ENCODE measurements around the gene CHL1. TPM values are rescaled to one million over a fixed set of nuclear protein-coding genes. Genes with fewer than 3 reads are reported as not detected.

The CHL1 gene
- total RNA-seq, 1 experiment from 2014 or later, result not detected

DNA sequence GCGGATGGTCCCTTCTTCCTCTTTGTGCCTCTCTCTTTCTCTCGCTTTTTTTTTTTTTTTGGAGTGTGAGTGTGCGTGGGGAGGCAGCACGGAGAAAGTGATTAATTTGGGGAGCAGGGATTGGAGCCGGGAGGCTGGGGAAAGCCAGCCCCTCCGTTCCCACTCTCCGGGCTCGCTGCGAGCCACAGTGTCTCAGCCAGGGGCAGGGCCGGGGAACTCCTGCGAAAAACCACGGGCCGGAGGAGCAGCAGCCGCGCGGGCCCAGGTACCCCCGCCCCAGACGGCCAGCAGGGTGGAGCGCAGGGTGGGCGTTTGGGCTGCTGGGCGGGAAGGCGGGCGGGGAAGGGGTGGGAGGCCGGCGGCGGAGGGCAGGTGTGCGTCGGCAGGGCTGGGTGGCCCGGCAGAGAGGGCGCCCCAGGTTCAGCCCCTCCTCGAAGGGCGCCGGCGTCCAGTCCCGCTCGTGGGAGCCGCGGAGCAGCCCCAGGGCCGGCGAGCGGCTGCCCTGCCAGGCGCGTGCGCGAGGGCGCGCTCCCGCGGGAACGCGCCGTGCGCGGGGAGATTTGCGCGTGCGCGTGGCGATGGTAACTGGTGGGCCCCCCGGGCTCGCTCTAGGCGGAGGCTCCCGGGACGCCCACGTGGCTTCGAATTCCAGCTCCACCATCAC is 1.4 kb downstream of the CHL1 start:
- Histone ChIP-seq H3K9me3 (replicated peaks) (no peaks in the 10 kb centered on the region), H3K4me3 (no peak overlapping the region), H3K36me3 (no peaks in the 10 kb centered on the region), H3K27me3 (no peaks in the 10 kb centered on the region), H3K27ac (no peak overlapping the region), H3K4me1 (no peaks in the 10 kb centered on the region)
- no peak for DNase-seq

DNA sequence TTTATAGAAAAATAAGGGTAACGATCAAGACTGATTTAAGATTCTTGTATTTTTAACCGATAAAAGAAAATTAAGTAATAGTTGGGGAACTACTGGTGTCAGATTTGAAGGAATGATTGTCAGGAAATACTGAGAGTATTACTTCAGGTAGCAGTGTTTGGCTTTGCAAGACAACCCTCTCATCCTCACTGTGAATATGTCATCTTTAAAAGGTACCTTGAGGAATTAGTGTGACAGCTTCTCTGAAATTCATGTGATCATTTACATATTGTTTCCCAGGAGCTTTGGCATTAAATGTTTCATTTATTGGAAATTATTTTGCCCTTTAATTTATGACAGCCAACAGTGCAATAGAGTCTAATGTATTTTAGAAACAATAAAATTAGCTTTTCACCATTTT is 3.3 kb downstream of the CHL1 start:
- no peak overlapping the region for H3K4me3 ChIP-seq
- H3K27me3 ChIP-seq, result no peaks in the 10 kb centered on the region

DNA sequence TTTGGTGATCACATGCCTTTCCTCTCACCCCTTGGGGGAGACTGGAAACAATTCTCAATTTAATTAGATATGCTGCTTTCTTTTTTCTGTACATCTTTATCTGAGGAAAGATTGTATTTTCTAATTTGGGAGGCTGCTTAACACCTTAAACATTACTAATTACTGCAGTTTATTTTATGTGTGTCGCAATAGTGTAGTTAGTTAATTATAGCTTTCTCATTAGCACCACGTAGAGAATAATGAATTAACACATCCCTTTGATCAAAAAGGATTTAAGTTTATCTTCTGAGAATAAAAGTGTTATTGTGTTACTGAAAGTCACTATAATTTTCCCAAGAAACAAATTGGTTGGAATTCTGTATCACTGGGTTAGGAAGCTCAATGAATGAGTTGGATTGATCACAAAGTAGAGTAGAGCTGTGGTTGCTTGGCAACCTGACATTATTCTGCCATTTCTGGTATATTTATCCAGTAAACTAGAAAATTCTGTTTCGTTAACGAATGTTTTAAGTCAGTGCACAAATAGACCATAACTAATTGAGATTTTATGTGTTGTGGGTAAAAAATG is 4.3 kb downstream of the CHL1 start:
- DNase-seq, result no peak
- Histone ChIP-seq H3K4me1 (no peaks in the 10 kb centered on the region), H3K36me3 (no peaks in the 10 kb centered on the region), H3K27me3 (no peaks in the 10 kb centered on the region), H3K27ac (no peak overlapping the region), H3K9me3 (replicated peaks) (no peaks in the 10 kb centered on the region), H3K4me3 (no peak overlapping the region)

More for the DNA sequence above, 3.3 kb downstream of the CHL1 start:
- DNase-seq, result no peak
- Histone ChIP-seq H3K9me3 (replicated peaks) (no peaks in the 10 kb centered on the region), H3K27ac (no peak overlapping the region), H3K4me1 (no peaks in the 10 kb centered on the region), H3K36me3 (no peaks in the 10 kb centered on the region)

DNA sequence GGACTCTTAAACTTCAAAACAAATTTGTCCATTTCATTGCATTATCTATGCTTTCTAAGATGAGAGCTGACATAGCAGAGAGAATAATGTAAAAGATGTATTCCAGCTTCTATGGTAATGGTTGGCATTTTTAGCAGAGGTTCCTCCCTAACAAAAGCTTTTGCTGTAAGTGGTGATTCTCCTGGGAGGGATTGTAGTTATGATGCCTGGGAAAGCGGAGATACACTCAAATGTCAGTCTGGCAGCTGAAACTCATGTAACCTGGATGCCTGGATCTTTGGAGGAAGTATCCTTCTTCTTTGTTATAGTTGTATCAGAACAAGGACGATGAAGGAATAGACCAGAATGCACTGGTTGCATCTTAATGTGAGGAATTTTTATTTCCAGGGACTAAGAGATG is 7.5 kb downstream of the CHL1 start:
- no peaks in the 10 kb centered on the region for H3K4me1 ChIP-seq
- H3K27me3 ChIP-seq, result no peaks in the 10 kb centered on the region
- H3K4me3 ChIP-seq, result no peak overlapping the region
- no peak for DNase-seq
- H3K27ac ChIP-seq, result no peak overlapping the region
- no peaks in the 10 kb centered on the region for H3K36me3 ChIP-seq
- no peaks in the 10 kb centered on the region for H3K9me3 ChIP-seq (replicated peaks)

- no peaks in the 10 kb centered on the region for H3K27me3 ChIP-seq
- H3K36me3 ChIP-seq, result no peaks in the 10 kb centered on the region
- no peak overlapping the region for H3K4me3 ChIP-seq
- H3K4me1 ChIP-seq, result no peaks in the 10 kb centered on the region
- H3K9me3 ChIP-seq (replicated peaks), result no peaks in the 10 kb centered on the region
- no peak overlapping the region for H3K27ac ChIP-seq
- DNase-seq, result no peak
Observed at GRCh38 chr3:207973-208372, 11.4 kb downstream of the CHL1 start.

DNA sequence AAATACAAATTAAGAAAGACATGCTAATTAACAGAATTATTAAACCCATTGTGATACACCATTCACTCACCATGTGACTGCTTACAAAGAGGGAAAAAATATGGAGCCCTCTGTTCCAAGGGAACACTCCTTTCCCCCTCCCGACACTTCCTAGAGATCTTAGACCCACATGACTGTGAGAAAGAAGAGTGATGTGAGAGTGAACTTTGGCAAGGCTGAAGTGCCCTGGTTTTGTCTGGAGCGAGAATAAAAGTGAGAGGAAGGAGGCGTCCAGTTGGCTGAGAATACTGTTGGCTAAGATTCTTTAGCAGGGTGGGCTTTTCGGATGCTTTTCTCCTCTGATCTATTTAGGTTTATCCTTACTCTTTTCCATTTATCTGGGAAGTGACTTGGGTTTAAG is 14.1 kb downstream of the CHL1 start:
- Histone ChIP-seq H3K27ac (no peak overlapping the region), H3K27me3 (no peaks in the 10 kb centered on the region), H3K4me3 (no peak overlapping the region), H3K4me1 (no peaks in the 10 kb centered on the region), H3K9me3 (replicated peaks) (no peaks in the 10 kb centered on the region), H3K36me3 (no peaks in the 10 kb centered on the region)
- no peak for DNase-seq

DNA sequence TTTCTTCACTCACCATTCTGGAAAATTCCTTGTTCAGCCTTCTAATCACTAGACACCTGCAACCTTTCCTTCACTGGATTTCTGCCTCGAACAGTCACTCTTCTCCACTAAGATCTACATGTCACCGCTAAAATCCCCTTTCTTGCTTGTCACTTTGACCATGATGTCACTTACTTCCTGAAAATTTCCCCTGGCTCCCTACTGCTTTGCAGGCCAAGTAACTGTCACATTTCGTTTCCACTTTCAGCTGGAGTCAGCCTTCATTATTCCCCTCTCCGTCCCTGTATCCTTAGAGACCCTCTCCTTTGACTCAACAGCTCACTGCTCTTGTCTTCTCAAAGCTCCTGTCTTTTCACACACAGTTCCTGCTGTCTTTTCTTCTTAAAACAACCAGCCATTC is 15.9 kb downstream of the CHL1 start:
- Histone ChIP-seq H3K27ac (no peak overlapping the region), H3K4me3 (no peak overlapping the region), H3K36me3 (no peaks in the 10 kb centered on the region), H3K9me3 (replicated peaks) (no peaks in the 10 kb centered on the region), H3K27me3 (no peaks in the 10 kb centered on the region), H3K4me1 (no peaks in the 10 kb centered on the region)
- no peak for DNase-seq

GRCh38 chr3:217099-217813 is 20.7 kb downstream of the CHL1 start:
- Histone ChIP-seq H3K4me1 (no peaks in the 10 kb centered on the region), H3K9me3 (replicated peaks) (no peaks in the 10 kb centered on the region)
- DNase-seq, result no peak

GRCh38 chr3:217948-218347 is 21.4 kb downstream of the CHL1 start:
- Histone ChIP-seq H3K4me1 (no peaks in the 10 kb centered on the region), H3K27me3 (no peaks in the 10 kb centered on the region)
- DNase-seq, result no peak

More at GRCh38 chr3:217099-217813, 20.7 kb downstream of the CHL1 start:
- H3K27me3 ChIP-seq, result no peaks in the 10 kb centered on the region
- H3K4me3 ChIP-seq, result no peak overlapping the region
- no peaks in the 10 kb centered on the region for H3K36me3 ChIP-seq
- no peak overlapping the region for H3K27ac ChIP-seq

DNA sequence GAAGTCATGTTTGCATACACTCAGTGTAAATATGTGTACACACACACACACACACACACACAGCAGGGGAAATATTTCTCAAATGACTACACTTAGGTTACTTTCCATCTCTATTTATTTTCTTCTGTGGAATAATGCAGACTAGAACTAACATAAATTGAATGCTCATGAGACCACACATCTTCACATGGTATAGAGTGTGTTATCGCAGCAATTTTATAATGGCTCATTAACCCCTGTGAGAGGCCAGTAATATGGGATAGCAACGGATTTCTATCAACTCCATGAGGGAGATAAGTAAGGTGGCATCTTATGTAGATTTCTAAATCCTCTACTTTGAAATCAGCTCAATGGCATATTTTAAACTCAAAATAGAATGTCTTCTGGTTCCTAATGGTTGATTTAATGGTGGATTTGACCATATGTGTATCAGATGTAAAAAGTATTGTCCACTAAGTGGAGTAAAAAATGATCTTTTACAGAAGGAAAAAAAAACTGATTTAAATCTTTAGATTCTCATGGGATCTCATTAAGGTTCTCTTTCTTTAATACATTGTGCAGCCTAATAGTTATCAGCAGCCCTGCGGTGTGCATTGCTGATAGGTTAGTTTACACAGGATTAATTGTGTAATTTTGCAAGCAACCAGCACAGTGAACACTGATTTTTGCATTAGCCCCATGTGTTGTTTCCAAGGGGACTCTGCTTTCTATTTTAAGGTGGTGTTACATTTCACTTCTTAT is 32.0 kb downstream of the CHL1 start:
- H3K27ac ChIP-seq, result no peak overlapping the region
- H3K4me1 ChIP-seq, result no peaks in the 10 kb centered on the region
- DNase-seq, result no peak
- H3K27me3 ChIP-seq, result no peaks in the 10 kb centered on the region
- no peak overlapping the region for H3K4me3 ChIP-seq
- H3K36me3 ChIP-seq, result no peaks in the 10 kb centered on the region
- no peaks in the 10 kb centered on the region for H3K9me3 ChIP-seq (replicated peaks)

More at GRCh38 chr3:217948-218347, 21.4 kb downstream of the CHL1 start:
- no peaks in the 10 kb centered on the region for H3K9me3 ChIP-seq (replicated peaks)
- H3K36me3 ChIP-seq, result no peaks in the 10 kb centered on the region
- no peak overlapping the region for H3K4me3 ChIP-seq
- no peak overlapping the region for H3K27ac ChIP-seq

GRCh38 chr3:229183-229661 is 32.7 kb downstream of the CHL1 start:
- no peak for DNase-seq
- H3K9me3 ChIP-seq (replicated peaks), result no peaks in the 10 kb centered on the region

DNA sequence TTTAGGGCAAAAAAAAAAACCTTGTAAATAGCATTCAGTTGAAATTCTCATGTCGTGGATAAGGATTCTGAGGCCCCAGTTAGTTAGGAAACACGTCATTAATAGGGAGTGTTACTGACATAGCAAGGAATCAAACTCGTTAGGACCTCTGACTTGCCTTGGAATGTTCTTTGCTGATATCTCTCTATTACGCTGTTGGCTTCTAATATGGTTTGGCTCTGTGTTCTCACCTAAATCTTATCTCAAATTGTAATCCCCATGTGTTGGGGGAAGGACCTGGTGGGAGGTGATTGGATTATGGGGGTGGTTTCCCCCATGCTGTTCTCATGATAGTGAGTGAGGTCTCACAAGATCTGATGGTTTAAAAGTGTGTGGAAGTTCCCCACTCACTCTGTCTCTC is 40.3 kb downstream of the CHL1 start:
- Histone ChIP-seq H3K4me3 (no peak overlapping the region), H3K27ac (no peak overlapping the region), H3K36me3 (no peaks in the 10 kb centered on the region), H3K4me1 (no peaks in the 10 kb centered on the region), H3K9me3 (replicated peaks) (no peaks in the 10 kb centered on the region), H3K27me3 (no peaks in the 10 kb centered on the region)
- no peak for DNase-seq

More at GRCh38 chr3:229183-229661, 32.7 kb downstream of the CHL1 start:
- H3K4me1 ChIP-seq, result no peaks in the 10 kb centered on the region
- H3K36me3 ChIP-seq, result no peaks in the 10 kb centered on the region
- no peak overlapping the region for H3K4me3 ChIP-seq
- H3K27me3 ChIP-seq, result no peaks in the 10 kb centered on the region
- no peak overlapping the region for H3K27ac ChIP-seq

GRCh38 chr3:242602-243355 is 46.2 kb downstream of the CHL1 start:
- no peak overlapping the region for H3K27ac ChIP-seq

DNA sequence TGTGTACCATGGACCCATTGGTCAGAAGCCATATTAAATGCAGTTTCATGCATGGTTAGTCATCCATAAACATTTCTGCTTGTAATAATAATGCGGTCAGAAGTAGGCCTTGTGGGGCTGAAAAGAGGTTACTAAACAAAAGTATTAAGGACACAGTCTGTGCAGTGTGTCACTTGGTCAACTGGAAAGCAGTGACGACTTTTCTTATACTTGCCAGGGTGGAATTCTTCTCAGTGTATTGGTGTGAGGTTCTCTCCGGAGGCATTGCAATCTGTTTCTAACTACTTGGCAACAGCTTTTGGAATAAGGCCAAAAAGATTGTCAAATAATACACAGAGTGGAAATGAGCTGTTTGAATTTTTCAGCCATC is 46.8 kb downstream of the CHL1 start:
- no peaks in the 10 kb centered on the region; the same call in 1 of the 2 replicates for H3K4me1 ChIP-seq
- peak; percentile 3 to 27 for DNase-seq
- no peaks in the 10 kb centered on the region for H3K9me3 ChIP-seq (replicated peaks)
- H3K4me3 ChIP-seq, result no peak overlapping the region
- no peaks in the 10 kb centered on the region for H3K36me3 ChIP-seq
- H3K27me3 ChIP-seq, result no peaks in the 10 kb centered on the region
- no peak overlapping the region for H3K27ac ChIP-seq

More at GRCh38 chr3:242602-243355, 46.2 kb downstream of the CHL1 start:
- Histone ChIP-seq H3K36me3 (no peaks in the 10 kb centered on the region), H3K4me1 (no peaks in the 10 kb centered on the region; the same call in 1 of the 2 replicates), H3K27me3 (no peaks in the 10 kb centered on the region), H3K4me3 (no peak overlapping the region), H3K9me3 (replicated peaks) (no peaks in the 10 kb centered on the region)
- DNase-seq, result no peak
